Lower leg skin (tissue), 4 donors: ENCODE measurements around the gene RAB8A. TPM values are rescaled to one million over a fixed set of nuclear protein-coding genes. Genes with fewer than 3 reads are reported as not detected.

Source experiments
- DNase-seq, 2 donors: peaks; one replicate each; pipeline ENCODE4 v3.0.0-alpha.2; 2019; ENCODE audit warnings: low spot score in 2 of 2
- H3K4me3 ChIP-seq: fragments of 200-600 bp; sonication (generic); 2 replicates; pipeline ENCODE4 v1.5.1; 2017; ENCODE audit warnings: mild to moderate bottlenecking, low read depth; ENCODE audit not compliant: poor library complexity, severe bottlenecking
- CTCF ChIP-seq, 3 donors: fragments of 450-650 bp; IDR thresholded peaks; one replicate each; pipeline ENCODE4 v1.5.1; 2016; ENCODE audit warnings: antibody characterized with exemption in 3 of 3, mild to moderate bottlenecking in 3 of 3, moderate library complexity in 2 of 3
- POLR2A ChIP-seq, 2 donors: fragments of 450-650 bp; IDR thresholded peaks; one replicate each; pipeline ENCODE4 v1.6.1; 2016 to 2017; ENCODE audit warnings: antibody characterized with exemption in 2 of 2, mild to moderate bottlenecking in 1 of 2, moderate library complexity in 1 of 2
- WGBS, 2 donors: methylation state at CpG; one replicate each; pipeline ENCODE4 v1.1.5; 2018; 5-methylcytosine and 5-hydroxymethylcytosine counted together
- intact Hi-C: fragments of 100-400 bp; cut with DNase I; formaldehyde crosslinking; loops from one replicate; pipeline ENCODE4 v1.15.0; 2023; ENCODE audit warnings: low total_unique reads
- total RNA-seq, 4 donors: library from RNA; depleted of rRNA; stranded (reverse); fragments of >200 nt; gene quantifications; one replicate each; pipeline ENCODE4 v1.1.0, GENCODE V29; 2016

RAB8A gene
- total RNA-seq, 4 donors from 2014 or later, result 43.3 to 58.2 (median 50.8) TPM

GRCh38 chr19:16133818-16134217 is 22.1 kb downstream of the RAB8A start:
- H3K4me3 ChIP-seq, result no peak overlapping the region
- no peak for DNase-seq
- no peak for TF ChIP-seq CTCF (IDR thresholded peaks at IDR 0.05)
- 90 to 96% methylated on average over 4 of the region's 4 CpGs for WGBS, 2 donors
- intact Hi-C loops, result no loop called here

- 81 to 85% methylated on average over 7 of the region's 7 CpGs for WGBS, 2 donors
- DNase-seq, result no peak
- H3K4me3 ChIP-seq, result no peak overlapping the region
- intact Hi-C loops, result no loop called here
- no peak for TF ChIP-seq CTCF (IDR thresholded peaks at IDR 0.05)
- TF ChIP-seq POLR2A (IDR thresholded peaks at IDR 0.05), result no peak
Observed at GRCh38 chr19:16134510-16134909, 22.8 kb downstream of the RAB8A start.

- 76 to 78% methylated on average over 4 of the region's 4 CpGs for WGBS, 2 donors
- no peak overlapping the region for H3K4me3 ChIP-seq
- TF ChIP-seq CTCF (IDR thresholded peaks at IDR 0.05) (no peak), POLR2A (IDR thresholded peaks at IDR 0.05) (no peak)
- DNase-seq, result no peak
- intact Hi-C loops, result no loop called here
Observed at GRCh38 chr19:16135430-16136127, 23.9 kb downstream of the RAB8A start.

- WGBS, 2 donors, result 57 to 60% methylated on average over 16 of the region's 16 CpGs
- no peak for DNase-seq
- TF ChIP-seq POLR2A (IDR thresholded peaks at IDR 0.05) (no peak), CTCF (IDR thresholded peaks at IDR 0.05) (no peak)
- intact Hi-C loops, result no loop called here
- H3K4me3 ChIP-seq, result no peak overlapping the region
Observed at GRCh38 chr19:16136185-16136999, 24.7 kb downstream of the RAB8A start.

GRCh38 chr19:16139752-16140151 is 28.1 kb downstream of the RAB8A start:
- DNase-seq, result no peak
- intact Hi-C loops, result no loop called here

More at GRCh38 chr19:16139752-16140151, 28.1 kb downstream of the RAB8A start:
- TF ChIP-seq CTCF (IDR thresholded peaks at IDR 0.05), result no peak
- no peak for TF ChIP-seq POLR2A (IDR thresholded peaks at IDR 0.05)
- WGBS, 2 donors, result 73 to 85% methylated on average over 13 of the region's 13 CpGs
- H3K4me3 ChIP-seq, result no peak overlapping the region
